HG03432 (cell line): ENCODE data around the gene MLPH.

Experiments
- ATAC-seq: cut with Tn5 transposase; IDR thresholded peaks from one replicate; pipeline ENCODE4 v1.9.1; 2021; ENCODE audit warnings: mild to moderate bottlenecking, moderate library complexity; ENCODE audit not compliant: unreplicated experiment

MLPH gene

GRCh38 chr2:237564526-237565131 is 77.6 kb downstream of the MLPH start:
- ATAC-seq: no peak

DNA sequence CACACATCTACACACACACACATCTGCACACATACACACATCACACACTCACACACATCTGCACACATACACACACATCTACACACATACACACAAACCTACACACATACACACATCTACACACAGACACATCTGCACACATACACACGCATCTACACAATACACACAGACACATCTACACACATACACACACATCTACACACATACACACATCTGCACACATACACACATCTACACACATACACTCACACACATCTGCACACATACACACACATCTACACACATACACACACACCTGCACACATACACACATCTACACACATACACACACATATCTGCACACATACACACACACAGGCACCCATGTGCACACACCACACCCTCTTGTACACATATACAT is 78.9 kb downstream of the MLPH start:
- no peak for ATAC-seq

- ATAC-seq: no peak
These were observed 79.6 kb downstream of the MLPH start, which contains the start of gene PRLH for GRCh38 chr2:237566401-237567235. Gene PRLH (plus strand): TSS chr2:237566574. CDS start chr2:237566574, 0 bp downstream.

DNA sequence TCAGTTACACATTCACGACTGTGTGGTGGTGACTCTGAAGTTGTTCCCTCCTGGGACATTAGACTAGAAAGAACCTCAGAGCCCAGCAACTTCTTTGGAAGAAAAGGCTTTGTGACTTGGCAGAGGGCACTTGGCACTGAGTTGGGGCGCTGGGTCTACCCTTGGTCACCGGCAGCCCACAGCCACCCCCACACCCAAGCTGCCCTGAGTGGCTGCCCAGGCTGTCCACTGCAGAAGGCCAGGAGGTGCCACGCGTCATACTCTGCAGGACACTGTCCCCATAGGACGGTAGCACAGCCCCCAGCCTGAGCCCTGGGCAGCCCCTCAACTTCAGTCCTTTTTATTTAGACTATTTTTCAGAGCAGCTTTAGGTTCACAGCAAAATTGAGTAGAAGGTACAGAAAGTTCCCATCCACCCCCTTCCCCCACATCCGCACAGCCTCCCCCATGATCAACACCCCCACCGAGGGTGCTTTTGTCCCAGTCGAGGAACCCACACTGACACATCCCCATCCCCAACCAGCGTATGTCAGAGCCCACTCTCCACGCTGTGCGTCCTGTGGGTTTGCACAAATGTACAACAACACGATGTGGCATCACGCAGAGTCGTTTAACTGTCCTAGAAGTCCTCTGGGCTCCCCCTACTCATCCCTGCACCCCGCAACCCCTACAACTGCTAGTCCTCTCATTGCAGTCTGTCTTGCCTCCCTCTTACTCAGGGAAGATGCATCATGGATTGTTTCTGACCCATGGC is 80.4 kb downstream of the MLPH start:
- ATAC-seq: no peak

- ATAC-seq: no peak
These were observed 81.1 kb downstream of the MLPH start for GRCh38 chr2:237568121-237568660.

- no peak for ATAC-seq
These were observed 82.0 kb downstream of the MLPH start for GRCh38 chr2:237569041-237569440.

- no peak for ATAC-seq
These were observed 82.8 kb downstream of the MLPH start for GRCh38 chr2:237569896-237570295.

GRCh38 chr2:237570776-237571335 is 83.8 kb downstream of the MLPH start:
- no peak for ATAC-seq

DNA sequence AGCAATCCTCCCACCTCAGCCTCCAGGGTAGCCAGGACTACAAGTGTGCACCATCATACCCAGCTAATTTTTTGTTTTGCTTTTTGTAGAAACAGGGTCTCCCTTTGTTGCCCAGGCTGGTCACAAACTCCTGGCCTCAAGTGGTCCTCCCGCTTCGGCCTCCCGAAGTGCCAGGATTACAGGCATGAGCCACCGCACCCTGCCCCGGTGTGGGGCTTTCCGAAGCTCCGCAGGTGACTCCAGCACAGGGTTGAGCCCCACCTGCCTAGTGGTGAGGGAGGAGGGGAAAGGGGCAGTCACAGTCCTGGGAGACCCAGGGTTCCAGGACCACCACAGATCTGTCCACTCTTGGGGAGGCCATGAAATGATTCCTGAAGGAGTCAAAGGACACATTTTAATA is 84.5 kb downstream of the MLPH start:
- ATAC-seq: no peak

DNA sequence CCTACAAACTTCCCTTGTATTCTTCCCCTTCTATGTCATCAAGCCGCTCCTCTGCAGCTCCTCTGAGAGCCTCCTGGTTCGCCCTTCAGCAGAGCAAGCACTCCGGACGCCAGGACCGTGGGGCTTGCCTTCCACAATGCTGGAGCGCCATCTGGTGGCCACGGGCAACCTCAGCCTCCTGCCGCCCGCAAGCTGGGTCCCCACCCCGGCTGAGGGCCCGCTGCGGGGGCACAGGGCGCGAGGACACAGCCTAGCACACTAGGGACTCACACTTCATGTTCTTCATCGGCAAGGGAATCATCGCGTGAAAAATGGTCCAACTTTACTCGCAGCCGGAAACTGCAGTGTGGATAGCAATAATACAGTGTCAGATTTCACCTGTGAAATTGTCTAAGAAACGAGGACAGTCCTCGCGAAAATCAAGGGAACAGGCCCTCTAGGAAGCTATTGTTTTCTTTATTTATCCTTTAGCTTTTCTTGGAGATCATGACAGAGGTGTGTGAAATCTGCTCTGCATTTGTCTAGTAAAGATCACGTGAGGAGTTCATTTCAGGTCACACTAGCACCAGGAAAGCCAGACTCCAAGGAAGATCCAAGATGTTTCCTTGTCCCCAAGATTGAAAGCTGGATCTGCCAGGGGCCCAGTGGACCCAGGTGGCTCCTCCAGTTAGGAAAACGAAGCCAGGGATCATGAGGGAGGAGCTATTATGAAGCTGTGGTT is 85.1 kb downstream of the MLPH start:
- ATAC-seq: peak; percentile 92

DNA sequence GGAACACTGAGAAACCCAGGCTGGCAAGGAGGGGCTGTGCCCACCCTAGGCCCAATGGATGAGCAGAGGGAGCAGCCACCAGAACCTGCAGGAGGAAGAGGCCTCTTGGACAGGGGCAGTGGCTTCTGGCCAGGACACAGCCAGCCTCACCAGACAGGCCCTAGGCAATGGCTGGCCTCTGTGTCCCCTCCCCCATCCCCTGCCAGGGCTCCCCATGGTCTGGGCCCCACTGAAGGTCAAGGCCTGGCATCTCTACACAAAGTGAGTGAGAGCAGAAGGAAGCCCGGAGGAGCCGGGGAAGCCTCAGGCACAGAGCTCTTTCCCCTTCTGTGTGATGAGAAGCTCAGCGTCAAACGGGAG is 85.7 kb downstream of the MLPH start:
- ATAC-seq: no peak

GRCh38 chr2:237573721-237574415 is 86.8 kb downstream of the MLPH start:
- ATAC-seq: no peak

- ATAC-seq: no peak
These were observed 87.4 kb downstream of the MLPH start for GRCh38 chr2:237574467-237574866.

DNA sequence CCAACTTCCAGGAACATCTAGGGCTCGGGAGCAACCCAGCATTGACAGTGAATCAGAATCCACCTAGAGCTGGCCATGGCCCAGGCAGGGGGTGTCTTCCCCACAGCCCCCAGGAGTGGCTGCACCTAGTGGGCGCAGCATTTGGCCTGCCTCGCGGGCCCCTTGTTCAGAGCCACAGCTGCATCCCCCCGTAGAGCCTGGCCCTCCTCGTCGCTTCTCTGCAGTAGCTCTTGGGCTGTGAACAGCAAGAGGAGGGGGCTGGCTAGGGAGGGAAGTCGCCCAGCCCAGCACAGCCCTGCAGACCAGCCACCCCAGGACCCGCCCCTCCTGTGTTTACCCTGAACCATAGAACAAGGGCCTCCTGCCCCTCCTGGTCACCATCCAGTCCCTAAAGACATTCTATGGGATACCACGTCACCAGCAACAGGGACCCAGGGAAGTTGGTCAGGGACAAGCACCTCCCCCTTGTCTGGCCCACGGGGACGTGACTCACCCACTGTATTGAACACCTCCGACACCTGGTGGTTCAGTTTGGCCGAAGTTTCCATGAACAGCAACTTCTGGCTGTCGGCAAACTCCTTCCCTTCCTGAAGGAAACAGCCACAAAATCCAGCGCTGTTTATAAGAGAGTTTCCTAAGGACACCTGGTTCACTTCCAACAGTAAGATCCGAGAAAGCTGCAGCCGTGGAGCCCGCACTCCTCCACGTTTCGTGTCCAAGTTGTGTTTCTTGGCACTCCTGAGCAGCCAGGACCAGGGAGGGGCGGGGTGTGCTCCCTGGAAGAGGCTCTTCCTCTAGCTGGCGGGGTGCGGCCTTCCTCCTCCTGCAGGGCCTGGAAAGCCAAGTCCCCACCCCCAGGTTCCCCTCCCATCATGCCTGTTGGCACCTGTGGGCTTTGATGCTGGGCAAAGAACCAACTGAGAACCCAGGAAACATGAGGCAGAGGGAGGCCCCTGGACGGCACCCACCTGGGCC is 88.1 kb downstream of the MLPH start:
- ATAC-seq: no peak

DNA sequence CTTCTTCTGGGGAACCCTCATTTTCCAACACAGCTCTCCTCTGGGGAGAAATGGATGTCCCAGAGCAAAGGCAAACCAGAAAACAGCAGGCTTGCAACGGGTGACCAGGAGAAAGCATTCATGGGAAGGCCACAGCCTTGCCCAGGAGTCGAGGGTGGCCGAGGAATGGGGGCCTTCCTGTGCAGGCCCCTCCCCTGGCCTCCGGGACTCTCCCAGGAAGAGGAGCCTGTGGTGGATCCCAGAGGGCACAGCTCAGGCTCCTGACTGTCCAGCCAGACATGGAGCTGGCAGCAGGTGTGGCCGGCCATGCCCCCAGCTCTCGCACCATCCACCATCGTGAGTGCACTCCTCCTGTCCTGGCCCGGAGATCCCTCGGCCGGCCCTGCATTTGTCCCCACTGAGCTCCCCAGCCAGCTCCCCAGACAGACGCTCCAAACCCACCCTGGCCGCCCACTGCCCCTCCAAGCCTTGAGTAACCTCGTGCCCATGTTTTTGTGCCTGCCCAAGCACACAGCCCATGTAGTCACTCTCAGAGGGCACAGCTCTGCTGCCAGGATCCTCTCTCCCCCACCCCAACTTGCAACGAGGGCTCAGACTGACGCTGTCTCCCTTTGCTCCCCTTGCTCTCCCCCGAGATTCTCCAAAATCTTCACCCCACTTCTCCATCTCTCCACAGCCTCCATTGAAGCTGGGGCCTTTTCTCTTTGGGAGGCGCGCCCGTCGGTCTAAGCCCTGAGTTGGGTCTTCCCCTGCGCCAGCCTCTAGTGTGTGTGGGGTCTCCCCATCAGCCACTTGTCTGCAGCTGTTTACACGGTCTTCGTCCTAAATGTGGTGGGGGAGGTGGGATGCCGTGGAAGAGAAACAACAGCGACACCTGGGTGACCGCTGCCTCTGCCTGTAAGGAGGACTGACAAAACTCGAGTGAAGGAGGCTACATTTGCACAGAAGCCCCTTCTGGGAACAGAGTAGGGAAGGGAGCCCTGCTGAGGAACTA is 89.1 kb downstream of the MLPH start:
- ATAC-seq: no peak

- ATAC-seq: no peak
These were observed 89.9 kb downstream of the MLPH start for GRCh38 chr2:237576974-237577373.

GRCh38 chr2:237577458-237577857 is 90.4 kb downstream of the MLPH start:
- no peak for ATAC-seq
